Endothelial cell of umbilical vein (primary cell): Measurements from ENCODE around the gene CCDC170.

ENCODE experiments used
- EZH2 ChIP-seq: IDR thresholded peaks from 2 replicates; pipeline ENCODE4 v1.6.1; 2012; ENCODE audit warnings: borderline replicate concordance, low read depth, mild to moderate bottlenecking, moderate library complexity, low read length, inconsistent platforms; ENCODE audit not compliant: severe bottlenecking
- FOS ChIP-seq: IDR thresholded peaks from 2 replicates; pipeline ENCODE4 v1.6.1; 2011; ENCODE audit warnings: mild to moderate bottlenecking, low read length, moderate library complexity, borderline replicate concordance; ENCODE audit not compliant: insufficient read depth
- GATA2 ChIP-seq: IDR thresholded peaks from 2 replicates; pipeline ENCODE4 v1.7.0; 2011; ENCODE audit warnings: low read depth, mild to moderate bottlenecking, moderate library complexity, mixed read lengths, low read length; ENCODE audit not compliant: insufficient read length, insufficient read depth
- MYC ChIP-seq: IDR thresholded peaks from one replicate; pipeline ENCODE4 v1.6.1; 2011; ENCODE audit warnings: mild to moderate bottlenecking, low read depth, low read length
- POLR2A ChIP-seq: IDR thresholded peaks from 2 replicates; pipeline ENCODE4 v1.6.1; 2012; ENCODE audit warnings: low read depth, mild to moderate bottlenecking, control low read depth, low read length
- POLR2AphosphoS5 ChIP-seq: IDR thresholded peaks from 2 replicates; pipeline ENCODE4 v1.6.1; 2012; ENCODE audit warnings: low read depth, mild to moderate bottlenecking, control low read depth, low read length, moderate library complexity; ENCODE audit not compliant: insufficient read depth
- TF ChIP-seq, protein P1 (sequence below), 2 donors: IDR thresholded peaks; 1 replicate in 1 of 2; 2 replicates in 1 of 2; pipeline ENCODE4 v1.5.1; 2011; ENCODE audit warnings: low read length in 2 of 2, mild to moderate bottlenecking in 2 of 2, moderate library complexity in 2 of 2, control low read depth in 1 of 2, inconsistent platforms in 1 of 2, low read depth in 1 of 2; ENCODE audit not compliant: insufficient read depth in 1 of 2; ENCODE audit errors: extremely low read depth in 1 of 2

- TF ChIP-seq, protein P1, sequence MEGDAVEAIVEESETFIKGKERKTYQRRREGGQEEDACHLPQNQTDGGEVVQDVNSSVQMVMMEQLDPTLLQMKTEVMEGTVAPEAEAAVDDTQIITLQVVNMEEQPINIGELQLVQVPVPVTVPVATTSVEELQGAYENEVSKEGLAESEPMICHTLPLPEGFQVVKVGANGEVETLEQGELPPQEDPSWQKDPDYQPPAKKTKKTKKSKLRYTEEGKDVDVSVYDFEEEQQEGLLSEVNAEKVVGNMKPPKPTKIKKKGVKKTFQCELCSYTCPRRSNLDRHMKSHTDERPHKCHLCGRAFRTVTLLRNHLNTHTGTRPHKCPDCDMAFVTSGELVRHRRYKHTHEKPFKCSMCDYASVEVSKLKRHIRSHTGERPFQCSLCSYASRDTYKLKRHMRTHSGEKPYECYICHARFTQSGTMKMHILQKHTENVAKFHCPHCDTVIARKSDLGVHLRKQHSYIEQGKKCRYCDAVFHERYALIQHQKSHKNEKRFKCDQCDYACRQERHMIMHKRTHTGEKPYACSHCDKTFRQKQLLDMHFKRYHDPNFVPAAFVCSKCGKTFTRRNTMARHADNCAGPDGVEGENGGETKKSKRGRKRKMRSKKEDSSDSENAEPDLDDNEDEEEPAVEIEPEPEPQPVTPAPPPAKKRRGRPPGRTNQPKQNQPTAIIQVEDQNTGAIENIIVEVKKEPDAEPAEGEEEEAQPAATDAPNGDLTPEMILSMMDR (IDR thresholded peaks at IDR 0.05; ENCODE audit: extremely low read depth in 1 of 2, insufficient read depth in 1 of 2, low read depth in 1 of 2, low read length in 2 of 2), result no peak
- no peak for TF ChIP-seq POLR2A
- no peak for TF ChIP-seq POLR2AphosphoS5
- no peak for TF ChIP-seq GATA2
- no peak for TF ChIP-seq FOS
- no peak for TF ChIP-seq EZH2
- no peak for TF ChIP-seq MYC
Observed at GRCh38 chr6:151493161-151493803, 535 bp upstream of the CCDC170 start.
